GM10847 (cell line): ENCODE data around the gene PPP3R2.

Experiments used
- POLR2A ChIP-seq: IDR thresholded peaks from 2 replicates; pipeline ENCODE4 v1.6.1; 2011; ENCODE audit not compliant: insufficient read length; ENCODE audit errors: extremely low read depth

Gene PPP3R2

DNA sequence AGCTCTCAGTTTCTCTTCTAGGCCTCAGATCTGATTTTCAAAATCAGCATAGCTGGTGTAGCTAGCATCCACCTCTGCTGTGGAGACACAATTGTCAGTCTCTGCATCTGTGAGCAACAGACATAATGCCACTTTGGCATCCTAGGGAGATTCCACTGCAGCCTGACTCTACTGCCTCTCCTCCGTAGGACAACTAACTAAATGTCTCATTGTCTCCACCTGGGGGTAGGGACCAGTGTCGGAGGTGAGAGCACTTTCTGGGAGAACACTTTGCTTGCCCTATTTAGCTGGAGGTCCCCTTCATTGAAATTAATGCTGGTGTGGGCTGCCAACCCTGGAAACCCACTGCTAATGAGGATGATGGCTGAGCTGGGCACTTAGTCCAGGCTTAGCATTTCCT, 1.4 kb downstream of the PPP3R2 start:
- TF ChIP-seq POLR2A, result no peak

DNA sequence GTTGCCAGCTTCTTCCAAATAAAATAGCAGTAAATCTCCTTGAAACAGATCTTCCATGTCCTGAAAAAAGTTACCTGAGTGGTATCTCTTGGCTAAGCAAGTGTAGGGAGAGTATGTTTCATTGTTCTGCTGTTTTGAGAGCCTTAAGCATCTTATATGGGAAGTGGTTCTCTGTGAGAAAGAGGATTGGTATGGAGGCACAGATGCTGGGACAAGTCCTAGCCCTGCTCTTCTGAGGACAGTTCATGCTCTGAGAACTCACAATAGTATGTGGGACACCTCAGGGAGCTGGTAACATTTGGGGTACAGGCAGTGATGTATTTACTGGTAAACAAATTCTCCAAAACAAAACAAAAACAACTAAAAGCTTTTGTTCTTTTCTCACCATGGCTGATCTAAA, 2.0 kb downstream of the PPP3R2 start:
- TF ChIP-seq POLR2A, result no peak

- no peak for TF ChIP-seq POLR2A
These were observed 2.9 kb downstream of the PPP3R2 start for GRCh38 chr9:101591787-101592446.

- TF ChIP-seq POLR2A, result no peak
These were observed 3.9 kb downstream of the PPP3R2 start for GRCh38 chr9:101590901-101591300.

- no peak for TF ChIP-seq POLR2A
These were observed 7.3 kb downstream of the PPP3R2 start for GRCh38 chr9:101587332-101588043.

- no peak for TF ChIP-seq POLR2A
These were observed 8.1 kb downstream of the PPP3R2 start for GRCh38 chr9:101586651-101587050.

DNA sequence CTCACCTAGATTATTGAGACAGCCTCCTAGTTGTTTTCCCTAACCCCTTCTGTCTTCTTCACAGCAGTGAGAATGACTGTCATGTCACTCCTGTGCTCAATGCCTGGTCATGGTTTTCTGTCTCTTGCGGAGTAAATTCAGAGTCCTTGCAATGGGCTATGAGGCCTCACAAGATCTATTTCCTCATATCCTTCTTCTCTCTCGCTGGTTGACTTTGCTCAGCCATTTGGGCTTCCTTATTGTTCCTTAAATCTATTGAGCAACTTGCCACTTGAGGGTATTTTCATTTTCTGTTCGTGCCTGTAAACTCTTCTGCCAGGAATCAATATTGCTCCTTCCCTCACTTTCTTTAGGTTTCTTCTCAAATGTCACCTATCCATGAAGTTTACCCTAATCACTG, 9.0 kb downstream of the PPP3R2 start:
- no peak for TF ChIP-seq POLR2A

DNA sequence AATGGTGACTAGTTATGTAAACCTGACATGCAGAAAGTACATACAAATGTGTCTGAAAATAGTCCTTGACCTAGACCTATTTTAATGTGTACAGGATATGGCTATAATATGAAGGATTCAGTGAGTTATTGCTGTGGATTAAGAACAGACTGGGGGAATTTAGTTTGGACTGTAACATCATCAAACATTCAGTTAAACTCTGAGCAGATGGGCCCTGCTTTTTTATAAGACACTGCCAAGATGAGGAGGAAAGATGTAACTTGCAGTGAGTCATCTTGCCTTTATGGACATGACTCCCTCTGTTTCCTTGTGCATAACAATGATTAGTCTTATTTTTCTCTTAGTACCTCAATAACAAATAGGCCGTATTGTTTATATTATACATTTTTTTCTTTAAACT, 12.2 kb downstream of the PPP3R2 start:
- TF ChIP-seq POLR2A, result no peak

DNA sequence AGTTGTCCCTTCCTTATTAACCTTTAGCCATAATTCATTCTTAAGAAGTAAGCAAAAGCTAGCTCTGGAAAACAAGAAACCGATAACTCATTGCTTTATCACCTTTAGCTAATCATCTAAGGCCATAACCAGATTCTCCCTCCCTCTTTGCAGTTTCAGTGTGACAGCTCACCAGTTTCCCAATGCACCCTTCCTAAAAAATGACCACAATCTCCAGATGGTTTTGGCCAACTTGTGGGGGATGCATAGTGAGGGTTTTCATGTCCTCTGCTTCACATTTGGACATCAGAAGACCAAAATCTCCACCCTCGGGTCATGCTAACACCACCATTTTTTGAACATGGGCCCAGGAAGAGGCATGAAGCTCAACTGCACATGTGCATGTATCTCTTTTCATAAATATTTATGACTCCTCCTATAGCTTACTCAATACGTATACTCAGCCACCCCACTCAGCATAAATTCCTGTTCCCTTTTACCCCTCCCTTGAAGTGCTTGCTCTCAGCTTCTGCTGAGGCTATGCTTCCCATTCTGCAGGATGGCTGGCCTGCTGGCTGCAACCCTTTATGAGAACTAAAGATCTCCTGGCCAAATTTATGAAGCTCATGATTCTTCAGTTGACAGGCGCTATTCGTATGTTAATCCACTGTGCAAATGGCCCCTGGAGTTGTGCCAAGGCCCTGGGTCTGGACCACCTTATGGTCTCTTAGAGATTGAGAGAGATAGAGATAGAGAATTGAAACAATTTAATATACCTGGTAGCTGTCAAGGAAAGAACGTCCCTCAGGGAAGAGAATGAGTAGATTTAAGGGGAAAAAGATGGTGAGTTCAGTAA, 14.8 kb downstream of the PPP3R2 start:
- TF ChIP-seq POLR2A, result no peak

DNA sequence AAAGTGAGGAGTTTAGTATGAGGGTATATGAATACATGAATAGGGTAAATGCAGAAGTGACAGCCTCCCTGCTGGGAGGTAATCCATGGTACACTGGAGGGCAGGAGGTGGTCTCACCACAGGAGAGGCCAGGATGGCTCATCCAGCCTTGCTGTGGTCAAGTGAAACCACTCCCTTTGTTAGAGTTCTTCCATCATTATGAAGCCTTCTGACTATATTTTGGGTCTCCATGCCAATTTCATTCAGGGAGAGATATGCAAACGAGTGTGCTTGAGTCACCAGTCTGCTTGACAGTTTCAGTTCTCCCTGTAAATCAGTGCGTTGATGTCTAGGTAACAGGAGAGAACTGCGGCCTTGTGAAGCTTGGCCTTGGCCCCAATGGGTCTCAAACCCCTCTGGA, 16.4 kb downstream of the PPP3R2 start:
- TF ChIP-seq POLR2A, result no peak

- no peak for TF ChIP-seq POLR2A
These were observed 19.9 kb downstream of the PPP3R2 start for GRCh38 chr9:101574731-101575333.

- TF ChIP-seq POLR2A, result no peak
These were observed 22.5 kb downstream of the PPP3R2 start for GRCh38 chr9:101572316-101572715.

DNA sequence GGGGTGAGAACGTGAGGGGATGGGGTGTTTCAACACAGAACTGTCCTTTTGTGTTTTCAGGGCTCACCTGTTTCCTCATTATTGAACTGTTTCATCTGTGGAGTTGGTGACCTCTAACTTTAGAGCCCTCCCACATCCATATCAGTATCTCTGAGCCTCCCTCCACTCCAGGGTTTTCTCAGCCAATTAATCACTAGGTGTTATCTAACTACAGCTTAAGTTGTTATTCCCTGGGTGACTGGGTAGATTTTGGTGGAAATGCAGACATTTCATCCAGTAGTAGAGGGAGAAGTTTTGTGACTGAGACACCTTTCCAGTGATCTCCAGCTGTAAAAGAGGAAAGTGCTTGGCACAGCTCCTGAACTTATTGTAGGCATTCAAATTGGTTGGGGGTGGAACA, 23.7 kb downstream of the PPP3R2 start:
- no peak for TF ChIP-seq POLR2A

DNA sequence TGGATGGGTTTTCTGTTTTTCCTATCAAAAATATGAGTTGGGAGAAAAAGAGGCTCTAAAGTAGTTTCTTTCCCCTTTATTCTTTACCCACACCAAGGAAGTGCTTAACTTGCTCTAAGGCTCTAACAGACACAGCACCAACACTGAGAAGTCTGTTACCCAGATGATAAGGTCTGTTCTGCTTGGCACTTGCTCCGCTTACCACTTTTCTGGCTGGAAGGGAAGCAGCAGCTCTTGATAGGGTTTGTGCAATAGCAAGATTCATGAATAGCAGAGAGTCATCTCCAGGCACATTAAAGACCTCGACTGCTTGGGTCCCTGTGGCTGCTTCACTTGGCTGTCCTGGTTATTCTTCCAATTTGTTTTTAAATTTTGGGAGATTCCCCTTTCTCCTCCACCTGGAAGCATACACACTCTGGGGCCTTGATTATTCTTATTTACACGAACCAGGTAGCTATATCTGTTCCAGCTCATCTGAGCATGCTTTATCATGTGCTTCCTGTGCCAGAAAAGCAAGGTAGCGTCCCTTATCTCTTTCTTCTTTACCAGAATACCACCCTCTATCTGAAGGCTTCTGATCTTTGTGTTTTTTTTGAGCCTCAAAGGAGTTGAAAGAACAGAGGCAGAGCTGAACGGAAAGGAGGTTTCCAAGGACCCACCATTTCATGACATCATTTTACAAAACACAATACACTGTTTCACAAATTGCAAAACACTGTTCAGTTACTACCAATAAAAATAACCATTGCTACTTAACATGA, 24.8 kb downstream of the PPP3R2 start:
- no peak for TF ChIP-seq POLR2A
